ENCODE measurements around the gene PNMA1. TPM values are rescaled to one million over a fixed set of nuclear protein-coding genes. Genes with fewer than 3 reads are reported as not detected.

The PNMA1 gene
- total and polyA plus RNA-seq, 2 of the 13 experiments (the other 11 are each of a cell fraction or from before 2014, with no cell fraction given), result 7.0 to 8.3 TPM

DNA sequence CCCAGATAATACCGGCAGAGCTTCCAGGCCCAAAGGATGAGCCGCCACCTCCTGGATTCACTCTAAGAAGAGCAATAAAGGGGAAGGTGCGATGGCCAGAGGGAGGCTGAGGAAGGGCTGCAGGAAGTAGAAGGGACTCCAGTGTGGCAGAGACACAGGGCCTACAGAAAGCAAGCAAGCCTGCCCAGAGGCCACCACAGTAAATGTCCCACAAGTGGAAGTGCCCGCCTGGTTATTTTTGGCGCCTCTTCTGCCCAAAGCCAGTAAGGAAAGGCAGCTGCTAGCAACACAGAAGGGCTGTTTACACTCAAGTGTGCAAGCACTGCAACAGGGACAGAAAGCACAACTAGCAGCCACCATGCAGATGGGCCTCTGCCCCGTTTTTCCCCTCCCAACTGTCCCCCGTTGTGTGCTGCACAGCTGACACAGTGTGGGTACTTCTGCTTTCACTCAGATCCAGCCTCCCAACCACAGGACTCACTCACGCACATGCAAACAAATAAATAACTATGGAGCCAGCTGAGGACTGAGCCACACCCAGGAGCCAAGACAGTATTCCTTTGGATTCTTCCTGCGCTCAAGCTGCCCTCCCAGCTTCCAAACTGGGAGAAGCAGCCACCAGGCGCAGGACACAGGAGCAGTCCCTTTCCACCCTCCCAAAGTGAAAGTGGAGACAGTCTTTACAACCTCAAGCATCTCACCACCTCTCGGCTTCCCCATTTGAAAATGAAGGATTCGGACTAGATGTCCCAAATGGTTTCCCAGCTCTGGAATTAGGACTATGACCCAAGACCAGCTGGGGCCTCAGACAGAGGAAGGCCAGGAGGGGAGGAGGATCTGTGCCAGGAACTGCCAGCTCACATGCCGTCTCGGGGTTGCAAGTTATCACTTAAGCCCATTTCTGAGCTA lies 40.0 kb upstream of the PNMA1 start (continued):
- TF ChIP-seq, protein P1, sequence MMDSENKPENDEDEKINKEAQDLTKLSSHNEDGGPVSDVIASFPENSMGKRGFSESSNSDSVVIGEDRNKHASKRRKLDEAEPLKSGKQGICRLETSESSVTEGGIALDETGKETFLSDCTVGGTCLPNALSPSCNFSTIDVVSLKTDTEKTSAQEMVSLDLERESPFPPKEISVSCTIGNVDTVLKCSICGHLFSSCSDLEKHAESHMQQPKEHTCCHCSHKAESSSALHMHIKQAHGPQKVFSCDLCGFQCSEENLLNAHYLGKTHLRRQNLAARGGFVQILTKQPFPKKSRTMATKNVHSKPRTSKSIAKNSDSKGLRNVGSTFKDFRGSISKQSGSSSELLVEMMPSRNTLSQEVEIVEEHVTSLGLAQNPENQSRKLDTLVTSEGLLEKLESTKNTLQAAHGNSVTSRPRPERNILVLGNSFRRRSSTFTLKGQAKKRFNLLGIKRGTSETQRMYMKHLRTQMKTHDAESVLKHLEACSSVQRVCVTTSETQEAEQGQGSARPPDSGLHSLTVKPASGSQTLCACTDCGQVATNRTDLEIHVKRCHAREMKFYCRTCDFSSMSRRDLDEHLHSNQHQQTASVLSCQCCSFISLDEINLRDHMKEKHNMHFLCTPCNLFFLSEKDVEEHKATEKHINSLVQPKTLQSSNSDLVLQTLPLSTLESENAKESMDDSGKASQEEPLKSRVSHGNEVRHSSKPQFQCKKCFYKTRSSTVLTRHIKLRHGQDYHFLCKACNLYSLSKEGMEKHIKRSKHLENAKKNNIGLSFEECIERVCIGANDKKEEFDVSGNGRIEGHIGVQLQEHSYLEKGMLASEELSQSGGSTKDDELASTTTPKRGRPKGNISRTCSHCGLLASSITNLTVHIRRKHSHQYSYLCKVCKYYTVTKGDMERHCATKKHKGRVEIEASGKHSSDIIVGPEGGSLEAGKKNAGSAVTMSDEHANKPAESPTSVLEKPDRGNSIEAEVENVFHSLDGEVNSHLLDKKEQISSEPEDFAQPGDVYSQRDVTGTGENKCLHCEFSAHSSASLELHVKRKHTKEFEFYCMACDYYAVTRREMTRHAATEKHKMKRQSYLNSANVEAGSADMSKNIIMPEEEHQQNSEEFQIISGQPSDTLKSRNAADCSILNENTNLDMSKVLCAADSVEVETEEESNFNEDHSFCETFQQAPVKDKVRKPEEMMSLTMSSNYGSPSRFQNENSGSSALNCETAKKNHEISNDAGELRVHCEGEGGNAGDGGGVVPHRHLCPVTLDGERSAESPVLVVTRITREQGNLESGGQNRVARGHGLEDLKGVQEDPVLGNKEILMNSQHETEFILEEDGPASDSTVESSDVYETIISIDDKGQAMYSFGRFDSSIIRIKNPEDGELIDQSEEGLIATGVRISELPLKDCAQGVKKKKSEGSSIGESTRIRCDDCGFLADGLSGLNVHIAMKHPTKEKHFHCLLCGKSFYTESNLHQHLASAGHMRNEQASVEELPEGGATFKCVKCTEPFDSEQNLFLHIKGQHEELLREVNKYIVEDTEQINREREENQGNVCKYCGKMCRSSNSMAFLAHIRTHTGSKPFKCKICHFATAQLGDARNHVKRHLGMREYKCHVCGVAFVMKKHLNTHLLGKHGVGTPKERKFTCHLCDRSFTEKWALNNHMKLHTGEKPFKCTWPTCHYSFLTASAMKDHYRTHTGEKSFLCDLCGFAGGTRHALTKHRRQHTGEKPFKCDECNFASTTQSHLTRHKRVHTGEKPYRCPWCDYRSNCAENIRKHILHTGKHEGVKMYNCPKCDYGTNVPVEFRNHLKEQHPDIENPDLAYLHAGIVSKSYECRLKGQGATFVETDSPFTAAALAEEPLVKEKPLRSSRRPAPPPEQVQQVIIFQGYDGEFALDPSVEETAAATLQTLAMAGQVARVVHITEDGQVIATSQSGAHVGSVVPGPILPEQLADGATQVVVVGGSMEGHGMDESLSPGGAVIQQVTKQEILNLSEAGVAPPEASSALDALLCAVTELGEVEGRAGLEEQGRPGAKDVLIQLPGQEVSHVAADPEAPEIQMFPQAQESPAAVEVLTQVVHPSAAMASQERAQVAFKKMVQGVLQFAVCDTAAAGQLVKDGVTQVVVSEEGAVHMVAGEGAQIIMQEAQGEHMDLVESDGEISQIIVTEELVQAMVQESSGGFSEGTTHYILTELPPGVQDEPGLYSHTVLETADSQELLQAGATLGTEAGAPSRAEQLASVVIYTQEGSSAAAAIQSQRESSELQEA (CRISPR knock-in tag; IDR thresholded peaks at IDR 0.05; ENCODE audit: not compliant biosample characterization), result no peak
- TF ChIP-seq, protein P2, sequence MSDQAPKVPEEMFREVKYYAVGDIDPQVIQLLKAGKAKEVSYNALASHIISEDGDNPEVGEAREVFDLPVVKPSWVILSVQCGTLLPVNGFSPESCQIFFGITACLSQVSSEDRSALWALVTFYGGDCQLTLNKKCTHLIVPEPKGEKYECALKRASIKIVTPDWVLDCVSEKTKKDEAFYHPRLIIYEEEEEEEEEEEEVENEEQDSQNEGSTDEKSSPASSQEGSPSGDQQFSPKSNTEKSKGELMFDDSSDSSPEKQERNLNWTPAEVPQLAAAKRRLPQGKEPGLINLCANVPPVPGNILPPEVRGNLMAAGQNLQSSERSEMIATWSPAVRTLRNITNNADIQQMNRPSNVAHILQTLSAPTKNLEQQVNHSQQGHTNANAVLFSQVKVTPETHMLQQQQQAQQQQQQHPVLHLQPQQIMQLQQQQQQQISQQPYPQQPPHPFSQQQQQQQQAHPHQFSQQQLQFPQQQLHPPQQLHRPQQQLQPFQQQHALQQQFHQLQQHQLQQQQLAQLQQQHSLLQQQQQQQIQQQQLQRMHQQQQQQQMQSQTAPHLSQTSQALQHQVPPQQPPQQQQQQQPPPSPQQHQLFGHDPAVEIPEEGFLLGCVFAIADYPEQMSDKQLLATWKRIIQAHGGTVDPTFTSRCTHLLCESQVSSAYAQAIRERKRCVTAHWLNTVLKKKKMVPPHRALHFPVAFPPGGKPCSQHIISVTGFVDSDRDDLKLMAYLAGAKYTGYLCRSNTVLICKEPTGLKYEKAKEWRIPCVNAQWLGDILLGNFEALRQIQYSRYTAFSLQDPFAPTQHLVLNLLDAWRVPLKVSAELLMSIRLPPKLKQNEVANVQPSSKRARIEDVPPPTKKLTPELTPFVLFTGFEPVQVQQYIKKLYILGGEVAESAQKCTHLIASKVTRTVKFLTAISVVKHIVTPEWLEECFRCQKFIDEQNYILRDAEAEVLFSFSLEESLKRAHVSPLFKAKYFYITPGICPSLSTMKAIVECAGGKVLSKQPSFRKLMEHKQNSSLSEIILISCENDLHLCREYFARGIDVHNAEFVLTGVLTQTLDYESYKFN (CRISPR knock-in tag; conservative IDR thresholded peaks at IDR 0.05), result no peak; the same call in 1 of the 2 replicates
- TF ChIP-seq YEATS4 (CRISPR knock-in tag; IDR thresholded peaks at IDR 0.05; ENCODE audit: borderline replicate concordance) (0 out of 2 replicates have a peak, but pooled peaks have one; percentile 20), ZNF337 (CRISPR knock-in tag; IDR thresholded peaks at IDR 0.05; ENCODE audit: borderline replicate concordance, low read depth) (no peak), ZNF18 (CRISPR knock-in tag; IDR thresholded peaks at IDR 0.05; ENCODE audit: insufficient replicate concordance) (no peak), KLF16 (CRISPR knock-in tag; IDR thresholded peaks at IDR 0.05) (no peak), DMAP1 (CRISPR knock-in tag; IDR thresholded peaks at IDR 0.05) (no peak), PBX3 (CRISPR knock-in tag; IDR thresholded peaks at IDR 0.05; ENCODE audit: borderline replicate concordance) (no peak), RBFOX2 (IDR thresholded peaks at IDR 0.05; ENCODE audit: low read depth, low read length) (no peak), TEAD3 (CRISPR knock-in tag; optimal IDR thresholded peaks at IDR 0.05; ENCODE audit: borderline replicate concordance) (no peak), SNRNP70 (IDR thresholded peaks at IDR 0.05; ENCODE audit: low read depth, low read length) (no peak), HIVEP1 (CRISPR knock-in tag; IDR thresholded peaks at IDR 0.05) (no peak), MAFF (IDR thresholded peaks at IDR 0.05; ENCODE audit: low read depth, low read length) (no peak)

Measured in HepG2 (cell line).